ENCODE data around the gene MNAT1.

DNA sequence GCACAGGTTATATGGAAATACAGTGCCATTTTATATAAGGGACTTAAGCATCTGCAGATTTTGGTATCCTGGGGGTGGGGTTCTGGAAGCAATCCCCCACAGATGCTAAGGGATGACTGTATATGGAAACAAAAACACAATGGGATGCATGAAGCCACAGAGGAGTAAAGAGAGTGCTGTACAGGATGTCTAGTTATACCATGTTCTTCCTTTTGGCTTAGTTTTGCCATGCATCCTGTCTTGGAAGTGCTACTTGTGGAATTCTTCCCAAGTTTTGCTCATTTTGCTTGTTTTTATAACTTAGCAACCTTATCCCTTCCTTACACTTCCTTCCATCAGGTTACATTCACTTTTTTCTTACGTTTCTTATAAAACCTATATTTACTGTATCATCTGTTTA lies 190.7 kb downstream of the MNAT1 start:
- TF ChIP-seq POLR2AphosphoS5 (IDR thresholded peaks at IDR 0.05) (no peak), POLR2A (IDR thresholded peaks at IDR 0.05) (no peak)

All from spleen (tissue), 3 donors.